ENCODE data around the gene TMEM154. TPM values are rescaled to one million over a fixed set of nuclear protein-coding genes. Genes with fewer than 3 reads are reported as not detected.

Gene TMEM154
- total RNA-seq, 1 experiment from 2014 or later, result 34.5 TPM

DNA sequence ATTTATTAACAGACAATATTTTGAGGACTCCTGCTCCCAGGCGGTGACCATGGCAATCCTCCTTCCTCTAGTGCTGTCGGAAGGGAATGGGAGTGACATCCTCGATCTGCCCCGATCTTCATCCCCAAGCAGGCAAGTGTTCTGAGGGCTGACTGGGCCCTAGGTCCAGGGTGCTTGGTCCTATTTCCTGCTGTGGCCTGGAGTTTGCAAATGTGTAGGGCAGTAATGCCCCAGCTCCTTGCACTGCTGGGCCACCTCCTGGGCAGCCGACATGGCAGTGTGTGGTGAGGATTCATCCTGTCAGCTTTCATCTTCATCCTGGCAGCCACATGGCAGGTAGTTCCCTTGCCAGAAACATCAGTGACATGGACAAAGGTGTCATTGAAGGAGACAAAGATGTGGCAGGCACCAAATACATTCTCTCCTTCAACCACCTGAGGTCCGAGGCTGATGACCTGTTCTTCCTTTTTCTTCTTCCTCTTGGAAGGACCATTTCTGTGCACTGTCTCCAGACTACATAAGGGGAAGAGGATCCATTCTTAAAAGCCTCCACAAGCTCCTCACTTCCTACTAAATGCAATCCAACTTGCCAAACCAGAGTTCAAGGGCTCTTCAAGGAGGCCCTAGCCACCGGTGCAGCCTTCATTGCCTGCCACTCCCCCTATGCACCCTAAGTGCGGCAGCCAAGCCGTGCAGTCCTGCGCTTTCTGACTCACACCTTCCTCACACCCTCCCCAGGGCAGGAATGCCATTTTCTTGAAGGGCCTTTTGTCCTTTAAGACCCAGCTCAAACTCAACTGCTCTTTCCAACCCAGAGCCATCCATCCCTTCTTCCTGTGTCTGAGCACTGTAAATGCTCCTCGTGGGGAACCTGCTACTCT, 65.7 kb downstream of the TMEM154 start:
- Histone ChIP-seq H3K36me3 (ENCODE audit: low read depth) (no peaks in the 10 kb centered on the region), H2AFZ (no peak overlapping the region), H3K9me3 (ENCODE audit: insufficient read depth, low read depth) (no peaks in the 10 kb centered on the region), H3K4me1 (replicated peaks; ENCODE audit: insufficient read depth) (no peaks in the 10 kb centered on the region; the same call in 1 of the 2 replicates), H3K27ac (no peak overlapping the region), H3K79me2 (ENCODE audit: low read depth) (no peaks in the 10 kb centered on the region), H3K9me2 (ENCODE audit: insufficient read depth) (no peaks in the 10 kb centered on the region), H3K4me2 (no peak overlapping the region), H3K27me3 (ENCODE audit: insufficient read depth, low read depth) (no peaks in the 10 kb centered on the region), H4K20me1 (ENCODE audit: insufficient read depth) (no peaks in the 10 kb centered on the region), H3F3A (ENCODE audit: insufficient read depth, low read depth) (no peaks in the 10 kb centered on the region), H3K4me3 (no peak overlapping the region)
- POLR2A ChIA-PET (ENCODE audit: unreplicated experiment), result no interaction called here
- no peak for TF ChIP-seq EZH2 (IDR thresholded peaks at IDR 0.05; ENCODE audit: low read depth)
- TF ChIP-seq, protein P1, sequence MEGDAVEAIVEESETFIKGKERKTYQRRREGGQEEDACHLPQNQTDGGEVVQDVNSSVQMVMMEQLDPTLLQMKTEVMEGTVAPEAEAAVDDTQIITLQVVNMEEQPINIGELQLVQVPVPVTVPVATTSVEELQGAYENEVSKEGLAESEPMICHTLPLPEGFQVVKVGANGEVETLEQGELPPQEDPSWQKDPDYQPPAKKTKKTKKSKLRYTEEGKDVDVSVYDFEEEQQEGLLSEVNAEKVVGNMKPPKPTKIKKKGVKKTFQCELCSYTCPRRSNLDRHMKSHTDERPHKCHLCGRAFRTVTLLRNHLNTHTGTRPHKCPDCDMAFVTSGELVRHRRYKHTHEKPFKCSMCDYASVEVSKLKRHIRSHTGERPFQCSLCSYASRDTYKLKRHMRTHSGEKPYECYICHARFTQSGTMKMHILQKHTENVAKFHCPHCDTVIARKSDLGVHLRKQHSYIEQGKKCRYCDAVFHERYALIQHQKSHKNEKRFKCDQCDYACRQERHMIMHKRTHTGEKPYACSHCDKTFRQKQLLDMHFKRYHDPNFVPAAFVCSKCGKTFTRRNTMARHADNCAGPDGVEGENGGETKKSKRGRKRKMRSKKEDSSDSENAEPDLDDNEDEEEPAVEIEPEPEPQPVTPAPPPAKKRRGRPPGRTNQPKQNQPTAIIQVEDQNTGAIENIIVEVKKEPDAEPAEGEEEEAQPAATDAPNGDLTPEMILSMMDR (conservative IDR thresholded peaks at IDR 0.05), result no peak
- DNase-seq, result peak in 1 of 2 experiments; percentile 46
- BruUV-seq (replicated peaks), result no TSS peak
- CTCF ChIA-PET, result no interaction called here
- intact Hi-C loops (cut with micrococcal nuclease; ENCODE audit: unreplicated experiment), result loop anchor here (5.0 kb wide), 1 partner anchor 77 kb away; the partner anchor contains the start of gene FBXW7

GRCh38 chr4:152613351-152613750, 66.4 kb downstream of the TMEM154 start:
- no peak for DNase-seq
- no TSS peak for BruUV-seq (replicated peaks)
- intact Hi-C loops (cut with micrococcal nuclease; ENCODE audit: unreplicated experiment), result loop anchor here (5.0 kb wide), 1 partner anchor 76 kb away; the partner anchor contains the start of gene FBXW7
- Histone ChIP-seq H3K4me3 (no peak overlapping the region), H3K27me3 (ENCODE audit: insufficient read depth, low read depth) (no peaks in the 10 kb centered on the region), H3K9me3 (ENCODE audit: insufficient read depth, low read depth) (no peaks in the 10 kb centered on the region), H3F3A (ENCODE audit: insufficient read depth, low read depth) (no peaks in the 10 kb centered on the region), H3K27ac (no peak overlapping the region), H3K4me1 (replicated peaks; ENCODE audit: insufficient read depth) (no peaks in the 10 kb centered on the region; the same call in 1 of the 2 replicates), H3K4me2 (no peak overlapping the region), H3K9me2 (ENCODE audit: insufficient read depth) (no peaks in the 10 kb centered on the region), H3K36me3 (ENCODE audit: low read depth) (no peaks in the 10 kb centered on the region), H4K20me1 (ENCODE audit: insufficient read depth) (no peaks in the 10 kb centered on the region), H2AFZ (no peak overlapping the region), H3K79me2 (ENCODE audit: low read depth) (no peaks in the 10 kb centered on the region)
- POLR2A ChIA-PET (ENCODE audit: unreplicated experiment), result no interaction called here
- CTCF ChIA-PET, result no interaction called here
- TF ChIP-seq, protein P1 (conservative IDR thresholded peaks at IDR 0.05), result no peak
- TF ChIP-seq EZH2 (IDR thresholded peaks at IDR 0.05; ENCODE audit: low read depth), result no peak

DNA sequence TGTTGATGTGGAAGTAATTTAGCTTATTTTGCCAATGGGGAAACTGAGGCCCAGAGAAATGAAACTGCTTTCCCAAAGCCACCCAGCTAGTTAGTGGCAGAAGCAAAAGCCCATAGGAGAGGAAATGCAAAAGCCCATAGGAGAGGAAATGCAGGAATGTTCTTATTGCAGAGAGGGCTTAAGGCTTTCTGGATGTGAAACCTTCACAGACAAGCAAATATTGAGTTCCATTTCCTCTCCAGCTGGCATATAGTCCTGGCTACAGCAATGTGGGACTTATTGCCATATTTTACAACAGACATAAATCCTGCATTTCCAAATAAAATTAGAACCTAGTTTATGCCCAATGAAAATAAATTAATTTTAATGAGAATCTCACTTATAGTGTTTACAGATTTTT, 69.7 kb downstream of the TMEM154 start:
- DNase-seq, result no peak
- no peaks in the 10 kb centered on the region for H3K9me2 ChIP-seq (ENCODE audit: insufficient read depth)
- no peak overlapping the region for H2AFZ ChIP-seq
- no peaks in the 10 kb centered on the region for H3F3A ChIP-seq (ENCODE audit: insufficient read depth, low read depth)
- ChIA-PET POLR2A (ENCODE audit: unreplicated experiment) (no interaction called here), CTCF (no interaction called here)
- H3K4me1 ChIP-seq (replicated peaks; ENCODE audit: insufficient read depth), result no peaks in the 10 kb centered on the region
- TF ChIP-seq, protein P1 (conservative IDR thresholded peaks at IDR 0.05), result no peak
- no TSS peak for BruUV-seq (replicated peaks)
- no peaks in the 10 kb centered on the region for H3K9me3 ChIP-seq (ENCODE audit: insufficient read depth, low read depth)
- H3K4me2 ChIP-seq, result no peak overlapping the region
- H3K79me2 ChIP-seq (ENCODE audit: low read depth), result no peaks in the 10 kb centered on the region
- H3K36me3 ChIP-seq (ENCODE audit: low read depth), result no peaks in the 10 kb centered on the region
- no peaks in the 10 kb centered on the region for H3K27me3 ChIP-seq (ENCODE audit: insufficient read depth, low read depth)
- intact Hi-C loops (cut with micrococcal nuclease; ENCODE audit: unreplicated experiment), result loop anchor here (5.0 kb wide), 1 partner anchor 73 kb away; the partner anchor contains the start of gene FBXW7
- no peaks in the 10 kb centered on the region for H4K20me1 ChIP-seq (ENCODE audit: insufficient read depth)
- H3K27ac ChIP-seq, result no peak overlapping the region
- H3K4me3 ChIP-seq, result no peak overlapping the region
